Stimulated activated CD8-positive, alpha-beta memory T cell treated with anti-CD3 and anti-CD28 coated beads, Interleukin-7, amount 100 ng/mL, for 24 hours (primary cell): ENCODE results near the gene ZNF555.
"Not testable (repeated sequence)": the region's sequence is repeated elsewhere in the genome, so short reads cannot be mapped to it uniquely, and the experiment has no call there.

Source experiments
- DNase-seq: peaks from one replicate; pipeline ENCODE4 v3.0.0-alpha.2; 2020; ENCODE audit warnings: low read depth

Gene ZNF555

DNA sequence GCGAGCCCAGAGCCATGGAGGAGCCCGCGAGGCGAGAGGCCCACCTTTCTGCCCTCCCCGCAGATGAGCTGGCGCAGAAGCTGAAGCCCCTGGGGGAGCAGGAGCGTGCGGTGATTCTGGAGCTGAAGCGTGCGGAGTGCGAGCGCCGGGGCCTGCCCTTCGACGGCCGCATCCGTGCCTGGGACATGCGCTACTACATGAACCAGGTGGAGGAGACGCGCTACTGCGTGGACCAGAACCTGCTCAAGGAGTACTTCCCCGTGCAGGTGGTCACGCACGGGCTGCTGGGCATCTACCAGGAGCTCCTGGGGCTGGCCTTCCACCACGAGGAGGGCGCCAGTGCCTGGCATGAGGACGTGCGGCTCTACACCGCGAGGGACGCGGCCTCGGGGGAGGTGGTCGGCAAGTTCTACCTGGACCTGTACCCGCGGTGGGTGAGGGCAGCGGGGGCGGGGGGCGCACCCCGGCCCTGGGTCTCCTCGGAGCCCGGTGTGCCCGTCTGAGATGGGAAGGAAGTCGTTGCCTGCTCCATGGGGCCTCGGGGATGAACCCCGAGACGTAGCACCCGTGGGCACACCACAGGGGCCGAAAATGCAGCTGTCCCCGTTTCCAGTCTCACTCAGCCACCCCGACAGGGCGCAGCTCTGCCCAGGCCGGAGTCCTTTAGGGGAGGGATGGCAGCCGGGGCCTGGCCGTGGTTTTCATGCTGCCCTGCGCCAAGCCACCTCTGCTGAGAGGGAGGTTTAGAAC lies 33.7 kb upstream of the ZNF555 start:
- no peak for DNase-seq

DNA sequence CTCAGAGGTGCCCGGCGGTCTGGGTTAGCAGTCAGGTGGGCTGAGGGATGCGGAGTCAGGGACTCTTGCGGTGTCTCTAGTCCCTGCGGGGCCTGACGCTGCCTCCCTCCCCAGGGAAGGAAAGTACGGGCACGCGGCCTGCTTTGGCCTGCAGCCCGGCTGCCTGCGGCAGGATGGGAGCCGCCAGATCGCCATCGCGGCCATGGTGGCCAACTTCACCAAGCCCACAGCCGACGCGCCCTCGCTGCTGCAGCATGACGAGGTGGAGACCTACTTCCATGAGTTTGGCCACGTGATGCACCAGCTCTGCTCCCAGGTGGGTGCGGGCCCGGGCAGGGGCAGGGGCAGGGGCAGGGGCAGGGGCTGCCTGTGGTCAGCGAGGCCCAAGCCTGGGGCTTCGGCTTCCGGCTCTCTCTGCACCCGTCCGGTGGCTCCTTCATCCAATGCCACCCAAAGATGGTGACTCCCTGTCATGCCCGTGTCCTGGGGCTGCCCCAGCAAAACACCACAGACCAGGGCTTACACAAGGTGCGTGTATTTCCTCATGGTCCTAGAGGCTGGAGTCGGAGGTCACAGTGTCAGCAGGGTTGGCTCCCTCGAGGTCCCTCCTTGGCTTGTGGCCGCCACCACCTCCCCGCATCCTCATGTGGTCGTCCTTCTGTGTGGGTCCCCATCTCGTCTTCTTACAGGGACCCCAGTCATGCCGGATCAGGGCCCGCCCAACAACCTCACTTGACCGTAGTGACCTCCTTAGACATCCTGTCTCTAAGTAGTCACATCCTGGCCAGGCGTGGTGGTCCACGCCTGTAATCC lies 32.9 kb upstream of the ZNF555 start:
- no peak for DNase-seq

DNA sequence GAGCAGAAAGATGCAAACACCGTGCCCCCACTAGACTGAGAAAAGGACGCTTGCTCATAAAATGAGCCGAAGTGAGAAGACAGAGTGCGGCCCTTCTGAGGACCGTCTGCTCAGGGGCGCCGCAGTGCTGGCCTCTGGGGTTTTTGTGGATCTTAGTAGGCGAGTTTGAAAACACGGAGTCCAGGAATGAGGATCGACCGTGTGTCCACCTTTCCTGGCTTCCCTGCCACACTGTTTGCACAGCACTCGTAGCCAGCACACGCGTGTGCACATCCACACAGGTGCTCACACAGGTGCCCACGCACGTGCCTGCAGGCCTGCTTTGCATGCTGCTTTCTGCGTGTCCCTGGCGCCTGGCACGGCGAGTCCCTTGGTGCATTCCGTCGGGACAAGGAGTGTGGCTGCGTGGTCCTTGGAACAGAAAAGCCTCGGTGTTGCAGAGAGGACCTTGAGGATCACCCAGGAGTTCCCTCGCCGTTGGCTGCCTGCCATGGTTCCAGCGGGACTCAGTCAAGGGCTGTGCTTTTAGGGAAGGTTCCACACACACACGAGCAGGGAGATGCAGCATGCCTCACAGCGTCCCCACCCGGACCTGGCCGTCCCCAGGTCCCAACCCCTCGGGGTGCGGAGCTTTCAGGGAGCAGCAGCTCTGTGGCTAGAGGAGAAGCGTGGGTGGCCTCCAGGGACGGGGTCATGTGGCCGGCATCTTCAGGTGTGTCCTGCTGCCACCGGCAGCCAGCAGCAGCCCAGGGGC lies 31.7 kb upstream of the ZNF555 start:
- DNase-seq = no peak

DNA sequence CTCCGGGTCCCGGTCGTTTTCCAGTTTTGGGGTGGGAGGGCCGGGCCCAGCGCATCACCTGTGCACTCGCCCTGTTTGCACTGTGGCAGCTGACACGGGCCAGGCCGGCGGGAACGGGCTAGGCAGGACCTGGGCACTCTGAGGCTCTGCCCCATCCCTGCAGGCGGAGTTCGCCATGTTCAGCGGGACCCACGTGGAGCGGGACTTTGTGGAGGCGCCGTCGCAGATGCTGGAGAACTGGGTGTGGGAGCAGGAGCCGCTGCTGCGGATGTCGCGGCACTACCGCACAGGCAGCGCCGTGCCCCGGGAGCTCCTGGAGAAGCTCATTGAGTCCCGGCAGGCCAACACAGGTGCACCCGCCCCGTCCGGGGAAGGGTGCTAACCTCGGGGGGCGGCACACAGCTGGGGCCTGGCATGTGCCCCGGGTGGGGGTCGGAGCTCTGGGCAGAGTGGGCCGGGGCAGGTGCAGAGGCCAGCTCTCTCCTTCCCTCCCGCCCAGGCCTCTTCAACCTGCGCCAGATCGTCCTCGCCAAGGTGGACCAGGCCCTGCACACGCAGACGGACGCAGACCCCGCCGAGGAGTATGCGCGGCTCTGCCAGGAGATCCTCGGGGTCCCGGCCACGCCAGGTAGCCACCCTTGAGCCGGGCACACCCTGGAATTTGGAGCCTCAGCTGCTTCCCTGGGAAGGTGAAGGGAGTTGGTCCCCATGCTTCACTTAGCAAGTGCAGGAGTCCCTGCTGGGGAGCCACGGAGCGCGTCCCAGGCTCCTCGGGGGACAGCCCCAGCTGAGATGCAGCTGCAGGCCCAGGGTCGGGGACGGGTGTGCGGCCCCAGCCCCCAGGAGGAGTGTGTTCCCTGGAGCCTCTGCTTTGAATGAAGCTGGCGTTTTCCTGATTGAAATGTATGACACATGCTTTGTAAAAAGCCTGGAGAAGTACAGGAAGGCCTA lies 30.9 kb upstream of the ZNF555 start:
- DNase-seq = no peak

DNA sequence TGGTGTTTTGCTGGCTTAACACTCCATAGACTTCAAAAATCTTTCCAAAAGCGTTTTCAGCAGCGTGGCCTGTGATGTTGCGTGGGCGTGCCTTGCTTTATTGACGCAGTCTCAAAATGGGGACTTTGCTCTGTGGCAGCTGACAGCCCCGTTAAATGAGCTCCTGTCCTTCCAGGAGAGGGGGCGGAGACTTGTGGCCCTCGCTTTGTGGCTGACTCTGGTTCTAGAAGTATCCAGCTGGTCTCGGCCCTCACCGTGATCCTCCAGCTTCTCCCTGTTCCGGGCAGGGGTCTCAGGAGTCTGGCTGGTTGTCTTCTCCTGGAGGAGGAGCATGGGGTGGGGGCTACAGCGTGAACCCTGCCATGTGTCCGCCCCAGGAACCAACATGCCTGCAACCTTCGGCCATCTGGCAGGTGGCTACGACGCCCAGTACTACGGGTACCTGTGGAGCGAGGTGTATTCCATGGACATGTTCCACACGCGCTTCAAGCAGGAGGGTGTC lies 30.0 kb upstream of the ZNF555 start:
- DNase-seq = no peak

DNA sequence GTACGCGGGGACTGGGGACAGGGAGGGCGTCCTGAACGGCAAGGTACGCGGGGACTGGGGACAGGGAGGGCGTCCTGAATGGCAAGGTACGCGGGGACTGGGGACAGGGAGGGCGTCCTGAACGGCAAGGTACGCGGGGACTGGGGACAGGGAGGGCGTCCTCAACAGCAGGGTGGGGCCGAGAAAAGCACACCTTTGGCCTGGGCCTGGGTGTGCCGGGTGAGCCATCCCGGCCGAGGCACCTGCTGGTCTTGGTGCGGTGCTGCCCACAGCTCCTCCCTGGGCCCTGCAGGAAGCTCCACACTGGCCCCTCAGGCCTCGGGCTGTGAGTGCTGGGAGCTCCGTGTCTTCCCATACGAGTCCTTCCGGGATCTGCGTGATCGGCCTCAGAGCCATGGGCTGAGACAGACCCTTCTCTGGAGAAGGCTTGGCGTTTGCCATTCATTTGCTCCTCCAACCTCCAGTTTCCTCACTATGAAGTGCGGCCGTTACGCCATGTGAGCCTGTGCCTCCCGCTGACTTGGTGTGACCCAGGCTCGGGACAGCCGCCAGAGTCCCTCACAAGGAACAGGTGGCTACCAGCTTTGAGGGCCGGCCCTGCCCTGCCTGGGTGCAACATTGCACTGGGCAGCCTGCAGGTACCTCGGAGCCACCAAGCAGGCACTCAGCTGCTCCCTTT lies 29.4 kb upstream of the ZNF555 start:
- DNase-seq = no peak

DNA sequence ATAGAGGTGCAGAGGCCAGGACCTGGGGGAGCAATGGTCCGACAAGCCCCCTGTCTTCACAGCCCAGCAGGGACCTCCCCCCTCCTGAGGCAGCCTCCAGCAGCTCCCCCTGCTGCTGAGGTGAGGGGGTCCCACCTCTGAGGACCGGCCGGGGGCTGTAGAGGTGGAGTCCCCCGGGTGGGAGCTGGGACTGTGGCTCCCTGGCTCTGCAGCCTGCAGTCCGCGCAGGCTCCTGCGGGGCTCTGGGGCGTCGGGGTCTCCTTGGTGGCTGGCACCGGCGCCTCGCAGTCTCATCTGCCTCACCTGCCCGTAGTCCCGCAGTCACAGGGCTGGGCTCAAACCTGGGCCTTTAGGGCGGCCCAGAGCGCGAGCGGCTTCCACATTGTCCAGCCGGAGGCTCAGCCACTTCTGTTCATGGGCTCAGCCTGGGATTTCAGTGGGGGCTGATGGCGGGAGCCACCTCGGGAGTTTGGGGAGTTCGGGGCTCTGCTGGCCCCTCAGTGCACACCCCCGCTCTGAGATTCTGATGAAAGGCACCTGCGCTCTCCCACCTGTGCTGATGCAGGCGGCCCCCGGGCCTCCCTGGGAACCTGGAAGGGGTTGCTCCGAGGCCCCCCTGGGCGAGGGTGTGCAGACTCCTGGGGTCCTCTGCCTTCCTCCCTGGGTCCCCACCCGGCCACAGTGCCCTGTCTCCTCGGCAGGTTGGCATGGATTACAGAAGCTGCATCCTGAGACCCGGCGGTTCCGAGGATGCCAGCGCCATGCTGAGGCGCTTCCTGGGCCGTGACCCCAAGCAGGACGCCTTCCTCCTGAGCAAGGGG lies 28.7 kb upstream of the ZNF555 start:
- no peak for DNase-seq

DNA sequence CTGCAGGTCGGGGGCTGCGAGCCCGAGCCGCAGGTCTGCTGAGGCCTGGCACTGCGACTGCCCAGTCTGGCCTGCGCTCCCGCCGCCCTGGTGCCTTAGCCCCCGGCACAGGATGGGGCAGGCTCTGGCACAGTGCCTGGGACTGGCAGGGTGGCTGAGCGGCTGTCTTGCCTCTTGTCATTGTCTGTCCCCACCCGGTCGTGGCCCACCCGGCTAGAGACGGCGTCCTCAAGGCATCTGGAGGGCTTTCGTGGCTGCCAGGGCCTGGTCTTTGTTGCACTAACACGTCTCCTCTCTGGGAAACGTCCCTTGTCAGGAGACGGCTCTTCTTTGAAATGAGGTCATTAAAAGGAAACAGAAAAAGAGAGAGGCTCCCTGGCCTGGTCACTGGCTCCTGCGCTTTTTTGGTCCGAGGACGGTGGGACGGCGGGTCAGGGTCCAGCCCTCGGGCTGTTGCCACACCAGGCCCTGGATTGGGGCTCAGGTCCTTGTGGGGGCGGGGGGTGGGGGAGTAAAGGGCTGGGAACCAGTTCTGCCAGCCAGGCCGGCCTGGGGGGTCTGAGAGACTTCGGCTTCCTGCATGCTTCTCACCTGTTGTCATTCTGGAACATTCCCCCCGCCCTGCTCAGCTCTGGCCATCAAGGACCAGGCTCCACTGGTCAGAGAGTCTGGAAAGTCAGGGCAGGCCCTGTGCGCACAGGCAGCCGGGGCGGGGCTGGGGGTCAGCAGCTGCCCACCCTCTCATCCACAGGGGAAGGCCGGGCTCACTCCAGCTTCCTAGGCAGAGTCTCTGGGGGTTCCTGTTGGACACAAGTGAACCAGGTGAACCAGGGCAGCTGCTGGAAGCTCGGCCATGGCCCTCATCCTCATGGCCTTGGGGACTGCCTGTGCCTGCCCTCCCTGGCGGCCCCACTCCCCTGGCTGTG lies 27.8 kb upstream of the ZNF555 start:
- no peak for DNase-seq

DNA sequence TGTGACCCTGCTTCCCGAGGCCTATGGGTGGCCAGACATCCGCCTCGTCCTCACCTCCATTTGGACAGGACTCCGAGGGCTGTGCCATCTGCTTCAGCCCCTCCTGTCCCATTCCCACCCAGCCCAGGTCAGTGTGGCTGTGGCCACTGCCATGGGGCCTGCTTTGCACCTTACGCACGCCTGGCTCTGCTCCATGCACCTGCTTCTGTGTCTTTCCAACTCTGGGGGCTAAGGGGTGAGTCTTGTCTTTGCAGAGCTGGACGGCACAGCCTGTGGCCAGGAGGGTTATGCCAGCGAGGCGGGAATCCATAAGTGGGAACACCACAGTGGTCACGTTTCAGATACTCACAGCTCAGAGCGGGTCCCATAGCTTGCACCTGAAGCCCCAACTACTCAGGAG lies 26.8 kb upstream of the ZNF555 start:
- no peak for DNase-seq

DNA sequence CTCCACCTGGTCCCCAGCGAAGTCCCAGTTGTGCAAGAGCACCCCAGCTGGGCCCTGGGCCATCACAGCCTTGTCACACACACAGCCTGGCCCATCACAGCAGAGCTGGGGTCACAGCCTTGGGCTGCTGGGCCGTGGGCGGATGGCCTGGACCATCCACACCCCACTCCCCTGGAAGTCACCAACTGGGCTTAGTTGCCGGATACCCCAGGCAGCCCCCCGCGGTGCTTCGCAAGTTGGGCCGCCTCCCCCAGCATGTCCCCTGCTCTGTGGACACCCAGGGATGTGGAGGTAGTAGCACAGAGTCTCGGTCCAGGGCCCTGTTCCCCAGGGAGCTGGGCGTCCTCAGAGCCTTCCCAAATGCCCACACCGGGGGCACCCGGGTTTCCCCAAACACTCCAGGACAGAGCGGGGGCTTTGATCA lies 26.1 kb upstream of the ZNF555 start:
- no peak for DNase-seq

DNA sequence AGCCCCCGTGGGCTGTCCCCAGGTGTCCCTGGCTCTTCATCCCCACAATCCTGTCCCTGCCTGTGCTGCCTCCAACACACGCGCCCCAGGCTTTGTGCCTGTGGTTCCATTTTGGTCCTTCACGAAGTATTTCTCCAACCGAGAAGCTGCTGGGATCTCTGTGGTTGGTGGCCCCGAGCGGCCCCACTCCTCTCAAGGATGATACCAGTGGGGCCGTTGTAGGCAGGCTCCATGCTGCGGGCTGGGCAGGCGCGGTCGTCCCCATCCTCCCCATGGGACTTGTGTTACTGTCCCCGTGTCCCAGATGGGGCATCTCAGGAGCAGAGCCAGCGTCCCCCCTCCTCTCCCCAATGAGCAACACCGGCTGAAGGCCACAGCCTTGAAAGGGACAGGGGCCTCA lies 25.4 kb upstream of the ZNF555 start:
- DNase-seq = no peak

DNA sequence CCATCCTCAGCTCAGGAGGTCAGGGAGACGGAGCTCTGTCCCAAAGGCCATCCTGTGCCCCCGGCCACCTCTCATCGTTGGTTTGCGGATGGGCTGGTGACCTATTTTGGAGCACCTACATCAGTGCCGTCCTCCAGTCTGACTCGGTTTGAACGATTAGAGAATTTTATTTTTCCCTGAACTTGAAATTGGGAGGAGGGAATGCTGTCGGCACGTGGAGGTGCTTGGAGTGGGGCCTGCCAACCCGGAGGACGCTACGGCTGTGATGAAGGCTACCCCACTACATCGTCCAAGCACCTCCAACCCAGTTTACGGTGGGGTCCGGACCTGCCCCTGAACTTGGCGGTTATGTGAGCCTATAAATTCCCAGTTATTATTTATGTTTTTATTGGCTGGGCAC lies 24.6 kb upstream of the ZNF555 start:
- no peak for DNase-seq

DNA sequence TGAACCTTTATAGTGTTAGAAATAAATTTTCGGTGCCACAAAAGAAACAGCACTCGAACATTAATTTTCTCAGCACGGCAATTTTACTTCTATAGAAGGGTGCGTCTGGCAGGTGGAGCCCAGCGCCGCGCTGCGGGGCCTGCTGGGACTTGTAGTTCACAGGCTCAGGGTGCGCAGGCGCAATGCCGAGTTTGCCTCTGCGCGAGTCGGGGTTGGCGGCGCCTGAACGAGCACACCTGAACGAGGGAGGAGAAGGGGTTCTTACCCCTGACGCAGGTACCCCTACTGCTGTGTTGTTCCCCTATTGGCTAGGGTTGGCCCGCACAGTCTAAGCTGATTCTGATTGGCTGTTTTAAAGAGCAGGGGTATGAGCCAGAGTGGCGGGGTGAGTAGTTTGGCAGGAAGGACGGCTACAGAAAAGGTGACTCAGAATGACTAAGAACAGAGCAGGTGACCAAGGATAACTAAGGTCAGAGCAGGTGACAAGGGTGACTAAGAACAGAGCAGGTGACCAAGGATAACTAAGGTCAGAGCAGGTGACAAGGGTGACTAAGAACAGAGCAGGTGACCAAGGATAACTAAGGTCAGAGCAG lies 23.9 kb upstream of the ZNF555 start:
- not testable (repeated sequence) for DNase-seq

DNA sequence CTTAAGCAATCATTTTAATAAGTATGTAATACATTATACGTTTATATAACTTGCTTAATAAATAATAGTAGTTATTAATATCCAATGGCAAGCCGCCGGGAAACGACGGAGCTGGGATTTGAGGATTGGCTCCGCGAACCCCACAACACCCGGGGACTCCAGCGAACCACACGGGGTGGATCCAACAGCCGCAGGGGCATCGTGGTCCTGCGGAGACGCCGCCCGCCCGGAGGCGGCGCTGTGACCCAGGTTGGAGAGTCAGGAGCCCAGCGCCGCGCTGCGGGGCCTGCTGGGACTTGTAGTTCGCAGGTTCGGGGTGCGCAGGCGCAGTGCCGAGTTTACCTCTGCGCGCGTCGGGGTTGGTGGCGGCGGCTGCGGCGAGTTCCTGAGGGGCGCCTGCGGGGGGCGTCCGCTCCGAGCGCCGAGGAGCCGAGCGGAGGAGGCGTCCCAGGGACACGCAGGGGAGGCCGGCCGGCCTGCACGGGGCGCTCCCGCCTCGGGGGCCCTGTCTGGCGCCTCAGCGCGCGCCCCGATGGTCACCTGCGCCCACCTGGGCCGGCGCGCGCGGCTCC lies 21.6 kb upstream of the ZNF555 start, which contains the start of gene ZNF554:
Gene ZNF554, plus strand, starts transcription at position 329 of the 572 bp plus-strand sequence. Its CDS starts 204 bp downstream, at position 533.
- DNase-seq = peak; percentile 93

DNA sequence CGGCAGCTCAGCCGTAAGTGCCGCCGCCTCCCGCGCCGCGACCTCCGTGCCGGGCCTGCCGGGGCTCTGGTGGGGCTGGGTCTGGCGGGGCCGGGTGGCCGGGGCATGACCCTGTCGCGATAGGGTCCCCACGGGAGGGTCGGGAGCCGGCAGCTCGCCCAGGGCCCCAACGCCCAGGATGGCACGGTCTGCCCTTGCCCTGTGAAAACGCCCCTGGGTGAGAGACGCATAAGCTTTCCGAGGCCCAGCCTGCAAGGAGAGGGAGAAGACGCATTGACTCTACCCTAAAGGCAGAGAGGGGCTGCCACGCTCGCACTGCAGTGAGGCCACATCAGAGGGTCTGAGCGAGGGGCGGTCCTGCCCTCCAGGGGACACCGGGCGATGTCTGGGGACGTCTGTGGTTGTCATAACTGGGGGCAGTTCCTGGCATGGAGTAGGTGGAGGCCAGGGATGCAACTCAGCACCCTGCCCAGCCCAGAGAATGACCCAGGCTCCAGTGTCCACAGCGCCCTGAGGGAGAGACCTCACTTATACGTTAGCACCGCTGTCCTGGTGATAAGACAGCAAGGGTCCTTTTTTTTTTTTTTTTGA lies 21.1 kb upstream of the ZNF555 start:
- DNase-seq = no peak

DNA sequence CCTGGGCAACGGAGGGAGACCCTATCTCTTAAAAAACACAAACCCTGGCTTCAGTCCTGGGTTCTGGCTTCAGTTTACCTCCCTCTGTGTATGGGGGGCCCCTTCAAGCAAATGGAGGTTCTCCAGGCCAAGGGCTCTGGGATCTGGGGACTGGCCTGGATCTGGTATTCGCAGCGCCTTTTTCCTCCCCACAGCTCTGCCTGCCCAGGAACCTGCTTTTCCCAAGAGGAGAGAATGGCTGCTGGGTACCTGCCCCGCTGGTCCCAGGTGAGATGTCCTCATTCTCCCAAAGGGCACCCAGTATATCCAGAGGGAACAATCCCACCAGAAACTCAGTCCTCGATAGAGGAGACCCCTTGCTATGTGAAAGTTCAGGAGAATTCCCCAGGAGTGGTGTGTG lies 18.4 kb upstream of the ZNF555 start:
- DNase-seq = no peak

DNA sequence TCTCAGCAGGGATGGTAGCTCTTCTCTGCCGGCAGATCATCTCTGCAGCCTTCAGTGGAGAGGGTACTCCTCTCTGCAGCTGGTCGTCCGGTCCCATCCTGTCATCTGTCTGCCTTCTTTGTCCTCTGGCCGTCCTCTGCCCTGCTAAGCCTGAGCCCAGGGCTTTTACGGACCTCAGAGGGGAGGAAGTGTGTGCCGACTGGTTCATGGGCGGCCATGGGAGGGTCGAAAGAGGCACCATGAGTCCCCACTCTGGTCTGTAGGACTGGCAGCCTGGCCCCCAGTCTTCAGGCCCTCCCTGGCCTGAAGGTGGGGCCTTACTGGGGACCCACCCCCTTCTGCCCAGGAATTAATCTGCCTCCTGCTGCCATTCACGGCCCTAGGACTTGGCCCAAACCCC lies 17.6 kb upstream of the ZNF555 start:
- DNase-seq = no peak

DNA sequence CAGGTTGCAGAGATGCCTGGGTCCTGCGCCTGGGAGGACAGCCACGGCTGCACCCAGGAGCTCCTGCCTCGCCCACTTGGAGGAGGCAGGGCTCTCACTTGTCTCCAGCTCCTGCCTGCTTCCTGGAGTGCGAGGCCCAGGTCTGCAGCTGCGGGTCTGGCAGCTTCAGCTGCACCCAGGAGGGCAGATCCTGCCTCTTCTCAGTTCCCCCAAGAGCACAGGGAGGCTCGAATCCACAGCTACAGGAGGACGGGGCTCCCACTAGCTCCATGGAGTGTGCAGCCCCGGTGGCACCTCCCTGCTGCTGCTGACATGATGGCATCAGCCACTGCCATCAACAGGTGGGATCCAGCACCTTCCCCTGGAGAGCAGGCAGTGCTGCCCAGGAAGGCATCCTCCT lies 17.1 kb upstream of the ZNF555 start:
- DNase-seq = no peak
